ENCODE measurements around the gene COX10.

Gene COX10

DNA sequence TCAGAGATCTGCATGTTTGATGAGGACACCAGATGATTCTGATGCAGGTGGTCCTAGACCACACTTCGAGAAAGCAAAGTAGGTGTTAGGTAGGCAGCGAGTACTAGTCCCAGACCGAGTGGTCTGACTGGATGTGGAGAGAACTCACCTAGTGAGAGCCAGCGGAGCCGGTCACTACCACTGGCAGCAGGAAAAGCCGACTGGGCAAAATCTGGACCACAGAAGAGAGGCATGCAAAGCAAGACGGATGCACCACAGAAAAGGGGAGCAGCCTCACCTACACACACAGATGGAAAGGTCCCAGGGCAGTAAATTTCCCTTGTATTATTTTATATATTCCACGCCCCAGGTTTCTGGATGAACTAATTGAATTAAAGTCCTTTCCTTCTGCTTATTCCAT, 13.5 kb downstream of the COX10 start:
- Histone ChIP-seq H3K9me3 (no peaks in the 10 kb centered on the region), H3K27me3 (no peaks in the 10 kb centered on the region), H3K4me3 (ENCODE audit: low read depth, low read length) (no peak overlapping the region), H3K36me3 (no peaks in the 10 kb centered on the region), H3K4me1 (no peaks in the 10 kb centered on the region)
- TF ChIP-seq, protein P1, sequence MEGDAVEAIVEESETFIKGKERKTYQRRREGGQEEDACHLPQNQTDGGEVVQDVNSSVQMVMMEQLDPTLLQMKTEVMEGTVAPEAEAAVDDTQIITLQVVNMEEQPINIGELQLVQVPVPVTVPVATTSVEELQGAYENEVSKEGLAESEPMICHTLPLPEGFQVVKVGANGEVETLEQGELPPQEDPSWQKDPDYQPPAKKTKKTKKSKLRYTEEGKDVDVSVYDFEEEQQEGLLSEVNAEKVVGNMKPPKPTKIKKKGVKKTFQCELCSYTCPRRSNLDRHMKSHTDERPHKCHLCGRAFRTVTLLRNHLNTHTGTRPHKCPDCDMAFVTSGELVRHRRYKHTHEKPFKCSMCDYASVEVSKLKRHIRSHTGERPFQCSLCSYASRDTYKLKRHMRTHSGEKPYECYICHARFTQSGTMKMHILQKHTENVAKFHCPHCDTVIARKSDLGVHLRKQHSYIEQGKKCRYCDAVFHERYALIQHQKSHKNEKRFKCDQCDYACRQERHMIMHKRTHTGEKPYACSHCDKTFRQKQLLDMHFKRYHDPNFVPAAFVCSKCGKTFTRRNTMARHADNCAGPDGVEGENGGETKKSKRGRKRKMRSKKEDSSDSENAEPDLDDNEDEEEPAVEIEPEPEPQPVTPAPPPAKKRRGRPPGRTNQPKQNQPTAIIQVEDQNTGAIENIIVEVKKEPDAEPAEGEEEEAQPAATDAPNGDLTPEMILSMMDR (IDR thresholded peaks at IDR 0.05; ENCODE audit: low read depth, low read length): no peak
- DNase-seq: no peak

DNA sequence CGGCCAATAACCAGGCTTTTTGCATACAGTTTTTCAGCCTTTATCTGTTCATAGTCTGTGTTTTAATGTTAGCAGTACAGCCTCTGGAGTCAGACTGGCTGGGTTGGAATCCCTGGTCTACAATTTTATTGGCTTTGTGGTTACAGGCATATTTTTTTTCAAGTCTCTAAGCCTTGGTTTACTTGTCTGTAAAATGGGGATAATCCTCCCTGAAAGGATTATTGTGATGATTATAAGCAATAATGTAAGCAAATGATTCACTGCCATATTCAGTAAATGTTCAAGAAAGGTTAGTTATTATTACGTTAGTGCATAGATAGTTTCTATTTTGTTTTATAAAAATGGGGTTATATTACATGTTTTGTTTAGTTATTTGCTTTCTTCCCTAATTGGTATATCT, 15.7 kb downstream of the COX10 start:
- no peak for DNase-seq
- no peaks in the 10 kb centered on the region for H3K36me3 ChIP-seq
- H3K4me3 ChIP-seq (ENCODE audit: low read depth, low read length): no peak overlapping the region
- no peaks in the 10 kb centered on the region for H3K27me3 ChIP-seq
- no peaks in the 10 kb centered on the region for H3K9me3 ChIP-seq
- TF ChIP-seq, protein P1 (IDR thresholded peaks at IDR 0.05; ENCODE audit: low read depth, low read length): no peak
- H3K4me1 ChIP-seq: no peaks in the 10 kb centered on the region

DNA sequence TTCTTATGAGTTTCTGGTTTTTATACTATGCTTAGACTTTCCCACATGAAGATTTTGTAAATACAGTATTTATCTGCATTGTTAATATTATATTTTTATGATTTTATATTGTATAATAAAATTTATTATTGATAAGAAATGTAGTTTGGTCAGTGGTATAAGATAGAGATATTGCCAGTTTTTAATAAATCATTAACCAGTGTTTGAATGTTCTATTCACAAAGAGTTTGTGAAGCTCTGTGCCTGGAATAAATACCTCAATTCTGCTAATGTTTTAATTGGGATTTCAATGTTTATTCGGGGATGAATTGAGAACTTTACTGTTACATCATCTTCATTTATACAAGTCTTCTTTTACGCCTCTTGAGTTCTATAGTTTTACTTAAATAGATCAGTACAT, 16.9 kb downstream of the COX10 start:
- TF ChIP-seq, protein P1 (IDR thresholded peaks at IDR 0.05; ENCODE audit: low read depth, low read length): no peak
- no peak for DNase-seq
- no peaks in the 10 kb centered on the region for H3K9me3 ChIP-seq
- no peak overlapping the region for H3K4me3 ChIP-seq (ENCODE audit: low read depth, low read length)
- H3K36me3 ChIP-seq: no peaks in the 10 kb centered on the region
- H3K27me3 ChIP-seq: no peaks in the 10 kb centered on the region
- no peaks in the 10 kb centered on the region for H3K4me1 ChIP-seq

DNA sequence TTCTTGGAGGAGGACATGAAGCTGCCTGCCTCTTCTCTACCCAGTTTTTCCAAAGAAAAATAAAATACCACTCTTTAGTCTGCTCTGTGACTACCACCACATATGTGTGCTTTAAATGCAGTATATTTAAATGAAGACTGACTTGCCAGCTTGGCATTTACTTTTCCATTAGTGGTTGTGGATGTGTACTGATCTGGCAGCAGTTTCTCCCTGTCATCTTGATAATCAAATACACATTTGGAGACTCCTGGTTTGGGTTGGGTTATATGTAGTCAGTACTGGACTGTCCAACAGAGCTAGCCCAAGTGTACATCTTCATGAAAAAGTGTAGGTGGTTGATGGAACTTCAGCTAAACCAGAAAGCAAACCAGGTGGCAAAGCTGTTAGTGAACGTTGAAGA, 19.9 kb downstream of the COX10 start:
- Histone ChIP-seq H3K36me3 (no peaks in the 10 kb centered on the region), H3K4me1 (no peaks in the 10 kb centered on the region), H3K27me3 (no peaks in the 10 kb centered on the region), H3K4me3 (ENCODE audit: low read depth, low read length) (no peak overlapping the region), H3K9me3 (no peaks in the 10 kb centered on the region)
- TF ChIP-seq, protein P1 (IDR thresholded peaks at IDR 0.05; ENCODE audit: low read depth, low read length): no peak
- DNase-seq: no peak

DNA sequence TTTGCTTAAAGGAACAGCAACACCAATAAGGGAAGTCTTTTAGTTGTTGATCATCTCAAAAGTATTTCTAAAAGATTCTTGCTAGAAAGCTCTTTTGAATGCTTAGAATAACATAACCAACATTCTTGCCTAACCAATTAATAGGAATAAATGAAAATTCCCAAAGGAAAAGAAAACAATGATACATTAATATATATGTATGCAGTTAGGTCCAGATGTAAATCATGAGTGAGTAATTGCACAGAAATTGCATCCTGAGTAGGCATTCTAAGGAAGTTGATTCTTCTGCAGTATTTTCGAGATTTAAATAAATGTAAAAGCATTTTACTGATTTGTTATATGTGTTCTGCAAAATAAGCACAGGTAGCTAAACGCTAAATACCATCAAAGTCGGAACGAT, 22.1 kb downstream of the COX10 start:
- no peaks in the 10 kb centered on the region for H3K27me3 ChIP-seq
- no peak for DNase-seq
- H3K4me1 ChIP-seq: no peaks in the 10 kb centered on the region
- TF ChIP-seq, protein P1 (IDR thresholded peaks at IDR 0.05; ENCODE audit: low read depth, low read length): no peak
- no peaks in the 10 kb centered on the region for H3K36me3 ChIP-seq
- no peaks in the 10 kb centered on the region for H3K9me3 ChIP-seq
- H3K4me3 ChIP-seq (ENCODE audit: low read depth, low read length): no peak overlapping the region

DNA sequence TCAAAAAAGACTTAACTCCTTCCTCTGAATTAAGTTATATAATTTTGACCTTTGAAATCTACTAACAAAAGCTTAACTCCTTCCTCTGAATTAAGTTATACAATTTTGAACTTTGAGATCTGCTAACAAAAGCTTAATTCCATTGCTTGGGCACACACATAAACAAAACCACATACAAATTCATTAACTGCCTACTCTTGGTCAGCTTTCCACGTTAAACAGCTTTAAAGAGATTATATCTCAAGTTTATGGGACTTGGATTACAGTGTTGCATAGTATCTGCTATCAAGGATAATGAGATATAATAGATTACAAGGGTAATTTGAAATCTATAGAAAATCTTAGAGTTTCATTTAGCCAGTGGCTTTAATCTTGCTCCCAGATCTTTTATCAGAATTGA, 23.5 kb downstream of the COX10 start:
- Histone ChIP-seq H3K4me1 (no peaks in the 10 kb centered on the region), H3K4me3 (ENCODE audit: low read depth, low read length) (no peak overlapping the region), H3K36me3 (no peaks in the 10 kb centered on the region), H3K9me3 (no peaks in the 10 kb centered on the region), H3K27me3 (no peaks in the 10 kb centered on the region)
- no peak for DNase-seq
- TF ChIP-seq, protein P1 (IDR thresholded peaks at IDR 0.05; ENCODE audit: low read depth, low read length): no peak

All from BE2C (cell line).